Left renal cortex interstitium (tissue), 4 donors: ENCODE measurements around the gene TBATA. TPM values are rescaled to one million over a fixed set of nuclear protein-coding genes. Genes with fewer than 3 reads are reported as not detected.

Experiments used
- DNase-seq, 4 donors: peaks; one replicate each; pipeline ENCODE4 v3.0.0-alpha.2; 2013; ENCODE audit warnings: low read depth in 4 of 4, low spot score in 2 of 4, missing footprints in 1 of 4
- polyA plus RNA-seq, 4 donors: library from polyadenylated mRNA; unstranded; fragments of 120-200 nt; gene quantifications; one replicate each; pipeline ENCODE4 v1.2.1, GENCODE V29; 2013; ENCODE audit not compliant: insufficient read length in 4 of 4

The TBATA gene
- polyA plus RNA-seq, 4 donors, result 0.30 TPM; not detected in 3

- no peak for DNase-seq
These were observed 24.5 kb upstream of the TBATA start for GRCh38 chr10:70809726-70810125.

GRCh38 chr10:70809011-70809611, 23.9 kb upstream of the TBATA start:
- DNase-seq, result no peak

- DNase-seq, result no peak
These were observed 22.4 kb upstream of the TBATA start for GRCh38 chr10:70807556-70807955.

- no peak for DNase-seq
These were observed 21.7 kb upstream of the TBATA start for GRCh38 chr10:70806841-70807240.

- DNase-seq, result no peak
These were observed 20.5 kb upstream of the TBATA start for GRCh38 chr10:70805619-70806215.

GRCh38 chr10:70804421-70804808, 19.2 kb upstream of the TBATA start:
- no peak for DNase-seq

- DNase-seq, result no peak
These were observed 18.7 kb upstream of the TBATA start for GRCh38 chr10:70803775-70804420.

- DNase-seq, result no peak
These were observed 16.7 kb upstream of the TBATA start for GRCh38 chr10:70801854-70802253.

- DNase-seq, result no peak
These were observed 13.9 kb upstream of the TBATA start for GRCh38 chr10:70799124-70799523.

GRCh38 chr10:70797840-70798239, 12.7 kb upstream of the TBATA start:
- DNase-seq, result no peak

GRCh38 chr10:70795613-70796012, 10.4 kb upstream of the TBATA start:
- no peak for DNase-seq

GRCh38 chr10:70791386-70792039, 6.3 kb upstream of the TBATA start:
- DNase-seq, result no peak

GRCh38 chr10:70786799-70787415, 1.7 kb upstream of the TBATA start:
- DNase-seq, result no peak

- no peak for DNase-seq
These were observed 706 bp downstream of the TBATA start for GRCh38 chr10:70784471-70784870.

- DNase-seq, result no peak
These were observed 1.2 kb downstream of the TBATA start for GRCh38 chr10:70784016-70784415.

- DNase-seq, result no peak
These were observed 2.2 kb downstream of the TBATA start for GRCh38 chr10:70782746-70783680.

- DNase-seq, result no peak
These were observed 3.0 kb downstream of the TBATA start for GRCh38 chr10:70782086-70782745.

GRCh38 chr10:70781461-70782051, 3.6 kb downstream of the TBATA start:
- no peak for DNase-seq

GRCh38 chr10:70780772-70781171, 4.4 kb downstream of the TBATA start:
- no peak for DNase-seq
